ENCODE results near the gene GRIN1. TPM values are rescaled to one million over a fixed set of nuclear protein-coding genes. Genes with fewer than 3 reads are reported as not detected.

Gene GRIN1
- total and polyA plus RNA-seq, 2 of the 13 experiments (the other 11 are each of a cell fraction or from before 2014, with no cell fraction given): 0.13 TPM; not detected in 1

- peak; percentile 76 for TF ChIP-seq PAXIP1 (CRISPR knock-in tag; conservative IDR thresholded peaks at IDR 0.05)
- no peak for TF ChIP-seq TFDP2 (CRISPR knock-in tag; IDR thresholded peaks at IDR 0.05)
- TF ChIP-seq PPARG (CRISPR knock-in tag; conservative IDR thresholded peaks at IDR 0.05): peak; percentile 85
- peak; percentile 50 for TF ChIP-seq NR2F2 (IDR thresholded peaks at IDR 0.05; ENCODE audit: borderline replicate concordance, low read depth)
- TF ChIP-seq SPEN (CRISPR knock-in tag; IDR thresholded peaks at IDR 0.05; ENCODE audit: low read depth): peak; percentile 21; the same call in 1 of the 2 replicates
- TF ChIP-seq IRF2 (CRISPR knock-in tag; IDR thresholded peaks at IDR 0.05): no peak
- no peak for TF ChIP-seq PRDM10 (CRISPR knock-in tag; IDR thresholded peaks at IDR 0.05; ENCODE audit: low read depth)
- peak; percentile 25; the same call in 1 of the 2 replicates for TF ChIP-seq SP5 (CRISPR knock-in tag; IDR thresholded peaks at IDR 0.05; ENCODE audit: borderline replicate concordance, low read depth)
- TF ChIP-seq ZNF317 (CRISPR knock-in tag; IDR thresholded peaks at IDR 0.05): no peak
- TF ChIP-seq TARDBP (CRISPR knock-in tag; IDR thresholded peaks at IDR 0.05): peak; percentile 47; the same call in 1 of the 2 replicates
- no peak for TF ChIP-seq ZNF703 (CRISPR knock-in tag; IDR thresholded peaks at IDR 0.05; ENCODE audit: borderline replicate concordance)
- peak; percentile 75 for TF ChIP-seq RARA (CRISPR knock-in tag; IDR thresholded peaks at IDR 0.05)
- no peak for TF ChIP-seq SOX6 (IDR thresholded peaks at IDR 0.05)
- peak; percentile 45; the same call in 1 of the 2 replicates for TF ChIP-seq SOX6 (CRISPR knock-in tag; IDR thresholded peaks at IDR 0.05)
- TF ChIP-seq RXRB (CRISPR knock-in tag; IDR thresholded peaks at IDR 0.05; ENCODE audit: borderline replicate concordance): peak; percentile 62; the same call in 1 of the 2 replicates
- no peak for TF ChIP-seq ZFP36 (IDR thresholded peaks at IDR 0.05; ENCODE audit: borderline replicate concordance, low read depth, low read length, partially characterized antibody)
- no peak for TF ChIP-seq ZNF333 (CRISPR knock-in tag; IDR thresholded peaks at IDR 0.05; ENCODE audit: borderline replicate concordance)
- TF ChIP-seq ZNF615 (CRISPR knock-in tag; IDR thresholded peaks at IDR 0.05; ENCODE audit: borderline replicate concordance): no peak
- no peak for TF ChIP-seq CHCHD3 (CRISPR knock-in tag; IDR thresholded peaks at IDR 0.05)
- 0 out of 2 replicates have a peak, but pooled peaks have one; percentile 18 for TF ChIP-seq ZSCAN31 (CRISPR knock-in tag; IDR thresholded peaks at IDR 0.05; ENCODE audit: low read depth)
Observed at GRCh38 chr9:137110911-137111787, 27.8 kb upstream of the GRIN1 start (continued).

All from HepG2 (cell line).